PC-9 (cell line): ENCODE measurements around the gene TBX15. TPM values are rescaled to one million over a fixed set of nuclear protein-coding genes. Genes with fewer than 3 reads are reported as not detected.

Source experiments
- BruUV-seq: library from RNA; stranded (reverse); fragments of 400-500 nt; replicated peaks from 2 replicates; lab custom pipeline; 2021; lab: Mats Ljungman, UMichigan
- CTCF ChIA-PET: fragments of 300-600 bp; sonication (Branson Sonifier 250); formaldehyde crosslinking; loops from one replicate; lab custom pipeline; 2022; ENCODE audit warnings: antibody characterized with exemption; lab: Charles Lee
- POLR2A ChIA-PET: fragments of 300-600 bp; sonication (Branson Sonifier 250); formaldehyde crosslinking; loops from one replicate; lab custom pipeline; 2022; ENCODE audit warnings: antibody characterized with exemption; ENCODE audit not compliant: unreplicated experiment; lab: Charles Lee
- DNase-seq, 2 experiments: peaks; one replicate each; pipeline versions ENCODE4 v3.0.0 to v3.0.0-alpha.2; 2015 to 2022; ENCODE audit warnings: mixed read lengths in 1 of 2
- H2AFZ ChIP-seq: fragments of 200-600 bp; sonication (generic); 2 replicates; pipeline ENCODE4 v1.8.1; 2017; ENCODE audit warnings: antibody characterized with exemption
- H3F3A ChIP-seq: fragments of 200-600 bp; sonication (generic); 2 replicates; pipeline ENCODE4 v1.8.1; 2017; ENCODE audit warnings: antibody characterized with exemption, mild to moderate bottlenecking, low read depth; ENCODE audit not compliant: insufficient read depth
- H3K27ac ChIP-seq: fragments of 200-600 bp; sonication (generic); 2 replicates; pipeline ENCODE4 v1.6.1; 2016; ENCODE audit warnings: mixed run types
- H3K27me3 ChIP-seq: fragments of 200-600 bp; sonication (generic); 2 replicates; pipeline ENCODE4 v1.6.1; 2016; ENCODE audit warnings: low read depth, mixed run types; ENCODE audit not compliant: insufficient read depth
- H3K36me3 ChIP-seq: fragments of 200-600 bp; sonication (generic); 2 replicates; pipeline ENCODE4 v1.6.1; 2016; ENCODE audit warnings: low read depth, mixed run types
- H3K4me1 ChIP-seq: fragments of 200-600 bp; sonication (generic); replicated peaks from 2 replicates; pipeline ENCODE4 v1.6.1; 2016; ENCODE audit warnings: mixed run types; ENCODE audit not compliant: insufficient read depth
- H3K4me2 ChIP-seq: fragments of 200-600 bp; sonication (generic); 2 replicates; pipeline ENCODE4 v1.6.1; 2017; ENCODE audit warnings: mixed run types
- H3K4me3 ChIP-seq: fragments of 200-600 bp; sonication (generic); 2 replicates; pipeline ENCODE4 v1.6.1; 2016; ENCODE audit warnings: mixed run types
- H3K79me2 ChIP-seq: fragments of 200-600 bp; sonication (generic); 2 replicates; pipeline ENCODE4 v1.6.1; 2017; ENCODE audit warnings: low read depth, mixed run types
- H3K9me2 ChIP-seq: fragments of 200-600 bp; sonication (generic); 2 replicates; pipeline ENCODE4 v1.8.1; 2017; ENCODE audit warnings: mild to moderate bottlenecking; ENCODE audit not compliant: insufficient read depth
- H3K9me3 ChIP-seq: fragments of 200-600 bp; sonication (generic); 2 replicates; pipeline ENCODE4 v1.8.1; 2016; ENCODE audit warnings: low read depth; ENCODE audit not compliant: insufficient read depth
- H4K20me1 ChIP-seq: fragments of 200-600 bp; sonication (generic); 2 replicates; pipeline ENCODE4 v1.8.1; 2017; ENCODE audit not compliant: insufficient read depth
- CTCF ChIP-seq: fragments of 200-600 bp; sonication (generic); conservative IDR thresholded peaks from 2 replicates; pipeline ENCODE4 v1.6.1; 2017; ENCODE audit warnings: mixed run types, antibody characterized with exemption, mild to moderate bottlenecking, moderate library complexity
- EZH2 ChIP-seq: fragments of 200-600 bp; sonication (generic); IDR thresholded peaks from 2 replicates; pipeline ENCODE4 v1.8.0; 2017; ENCODE audit warnings: antibody characterized with exemption, low read depth
- intact Hi-C: fragments of 100-400 bp; cut with micrococcal nuclease; formaldehyde crosslinking; loops from one replicate; pipeline ENCODE4 v1.10.0; 2022; ENCODE audit not compliant: unreplicated experiment
- total RNA-seq: library from RNA; stranded (reverse); gene quantifications from 2 replicates; pipeline ENCODE4 v1.2.3, GENCODE V29; 2021

The TBX15 gene
- total RNA-seq, 1 experiment from 2014 or later: not detected

- no peak overlapping the region for H2AFZ ChIP-seq
- no peak overlapping the region for H3K27ac ChIP-seq
- intact Hi-C loops: loop anchor here (5.0 to 10.0 kb wide), 2 partner anchors 142 to 274 kb away; partner anchors contain the start of gene WARS2
- H3K79me2 ChIP-seq: no peaks in the 10 kb centered on the region
- no peaks in the 10 kb centered on the region for H4K20me1 ChIP-seq
- POLR2A ChIA-PET: no interaction called here
- no peaks in the 10 kb centered on the region for H3F3A ChIP-seq
- no TSS peak for BruUV-seq
- H3K9me2 ChIP-seq: no peaks in the 10 kb centered on the region
- TF ChIP-seq CTCF (no peak), EZH2 (no peak)
- peaks cover 4% of the 10 kb centered on the region; the same call in 1 of the 2 replicates for H3K27me3 ChIP-seq
- no peaks in the 10 kb centered on the region for H3K9me3 ChIP-seq
- DNase-seq: no peak
- H3K4me2 ChIP-seq: peak overlapping the region; percentile 71
- CTCF ChIA-PET: interaction anchor here (0.6 kb wide), 1 partner anchor 344 kb away, joined by 3 read pairs; no protein-coding TSS in a partner anchor
- H3K36me3 ChIP-seq: no peaks in the 10 kb centered on the region
- peaks cover 13% of the 10 kb centered on the region for H3K4me1 ChIP-seq
- H3K4me3 ChIP-seq: peak overlapping the region; percentile 40; the same call in 1 of the 2 replicates
Observed at GRCh38 chr1:119000371-119001180, 12.4 kb upstream of the TBX15 start.

- Histone ChIP-seq H2AFZ (no peak overlapping the region), H3K9me2 (no peaks in the 10 kb centered on the region), H3F3A (no peaks in the 10 kb centered on the region), H3K4me2 (no peak overlapping the region), H3K79me2 (no peaks in the 10 kb centered on the region), H4K20me1 (no peaks in the 10 kb centered on the region), H3K4me1 (peaks cover 13% of the 10 kb centered on the region), H3K27me3 (peaks cover 12% of the 10 kb centered on the region; the same call in 1 of the 2 replicates), H3K9me3 (no peaks in the 10 kb centered on the region), H3K4me3 (no peak overlapping the region), H3K36me3 (no peaks in the 10 kb centered on the region), H3K27ac (no peak overlapping the region)
- CTCF ChIA-PET: no interaction called here
- POLR2A ChIA-PET: no interaction called here
- no peak for DNase-seq
- no TSS peak for BruUV-seq
- no peak for TF ChIP-seq CTCF
- no peak for TF ChIP-seq EZH2
- intact Hi-C loops: loop anchor here (5.0 to 10.0 kb wide), 2 partner anchors 143 to 275 kb away; partner anchors contain the start of gene WARS2
Observed at GRCh38 chr1:118999348-119000071, 11.4 kb upstream of the TBX15 start.

GRCh38 chr1:118998171-118998570, 10.0 kb upstream of the TBX15 start:
- no peak overlapping the region for H3K4me3 ChIP-seq
- no peak overlapping the region for H3K27ac ChIP-seq
- TF ChIP-seq CTCF: no peak
- TF ChIP-seq EZH2: no peak
- H3K4me2 ChIP-seq: no peak overlapping the region
- DNase-seq: no peak
- BruUV-seq: no TSS peak
- no peaks in the 10 kb centered on the region for H4K20me1 ChIP-seq
- H3K9me3 ChIP-seq: no peaks in the 10 kb centered on the region
- no peaks in the 10 kb centered on the region for H3K9me2 ChIP-seq
- intact Hi-C loops: no loop called here
- peaks cover 23% of the 10 kb centered on the region; the same call in 1 of the 2 replicates for H3K27me3 ChIP-seq
- H3K36me3 ChIP-seq: no peaks in the 10 kb centered on the region
- ChIA-PET POLR2A (no interaction called here), CTCF (no interaction called here)
- H2AFZ ChIP-seq: no peak overlapping the region
- H3K79me2 ChIP-seq: no peaks in the 10 kb centered on the region
- peaks cover 13% of the 10 kb centered on the region for H3K4me1 ChIP-seq
- H3F3A ChIP-seq: no peaks in the 10 kb centered on the region
